PC-9 (cell line): ENCODE results near the gene AFG1L. TPM values are rescaled to one million over a fixed set of nuclear protein-coding genes. Genes with fewer than 3 reads are reported as not detected.

ENCODE experiments used
- BruUV-seq: library from RNA; stranded (reverse); fragments of 400-500 nt; replicated peaks from 2 replicates; lab custom pipeline; 2021; lab: Mats Ljungman, UMichigan
- CTCF ChIA-PET: fragments of 300-600 bp; sonication (Branson Sonifier 250); formaldehyde crosslinking; loops from one replicate; lab custom pipeline; 2022; ENCODE audit warnings: antibody characterized with exemption; lab: Charles Lee
- POLR2A ChIA-PET: fragments of 300-600 bp; sonication (Branson Sonifier 250); formaldehyde crosslinking; loops from one replicate; lab custom pipeline; 2022; ENCODE audit warnings: antibody characterized with exemption; ENCODE audit not compliant: unreplicated experiment; lab: Charles Lee
- DNase-seq, 2 experiments: peaks; one replicate each; pipeline versions ENCODE4 v3.0.0 to v3.0.0-alpha.2; 2015 to 2022; ENCODE audit warnings: mixed read lengths in 1 of 2
- H2AFZ ChIP-seq: fragments of 200-600 bp; sonication (generic); 2 replicates; pipeline ENCODE4 v1.8.1; 2017; ENCODE audit warnings: antibody characterized with exemption
- H3F3A ChIP-seq: fragments of 200-600 bp; sonication (generic); 2 replicates; pipeline ENCODE4 v1.8.1; 2017; ENCODE audit warnings: antibody characterized with exemption, mild to moderate bottlenecking, low read depth; ENCODE audit not compliant: insufficient read depth
- H3K27ac ChIP-seq: fragments of 200-600 bp; sonication (generic); 2 replicates; pipeline ENCODE4 v1.6.1; 2016; ENCODE audit warnings: mixed run types
- H3K27me3 ChIP-seq: fragments of 200-600 bp; sonication (generic); 2 replicates; pipeline ENCODE4 v1.6.1; 2016; ENCODE audit warnings: low read depth, mixed run types; ENCODE audit not compliant: insufficient read depth
- H3K36me3 ChIP-seq: fragments of 200-600 bp; sonication (generic); 2 replicates; pipeline ENCODE4 v1.6.1; 2016; ENCODE audit warnings: low read depth, mixed run types
- H3K4me1 ChIP-seq: fragments of 200-600 bp; sonication (generic); replicated peaks from 2 replicates; pipeline ENCODE4 v1.6.1; 2016; ENCODE audit warnings: mixed run types; ENCODE audit not compliant: insufficient read depth
- H3K4me2 ChIP-seq: fragments of 200-600 bp; sonication (generic); 2 replicates; pipeline ENCODE4 v1.6.1; 2017; ENCODE audit warnings: mixed run types
- H3K4me3 ChIP-seq: fragments of 200-600 bp; sonication (generic); 2 replicates; pipeline ENCODE4 v1.6.1; 2016; ENCODE audit warnings: mixed run types
- H3K79me2 ChIP-seq: fragments of 200-600 bp; sonication (generic); 2 replicates; pipeline ENCODE4 v1.6.1; 2017; ENCODE audit warnings: low read depth, mixed run types
- H3K9me2 ChIP-seq: fragments of 200-600 bp; sonication (generic); 2 replicates; pipeline ENCODE4 v1.8.1; 2017; ENCODE audit warnings: mild to moderate bottlenecking; ENCODE audit not compliant: insufficient read depth
- H3K9me3 ChIP-seq: fragments of 200-600 bp; sonication (generic); 2 replicates; pipeline ENCODE4 v1.8.1; 2016; ENCODE audit warnings: low read depth; ENCODE audit not compliant: insufficient read depth
- H4K20me1 ChIP-seq: fragments of 200-600 bp; sonication (generic); 2 replicates; pipeline ENCODE4 v1.8.1; 2017; ENCODE audit not compliant: insufficient read depth
- EZH2 ChIP-seq: fragments of 200-600 bp; sonication (generic); IDR thresholded peaks from 2 replicates; pipeline ENCODE4 v1.8.0; 2017; ENCODE audit warnings: antibody characterized with exemption, low read depth
- intact Hi-C: fragments of 100-400 bp; cut with micrococcal nuclease; formaldehyde crosslinking; loops from one replicate; pipeline ENCODE4 v1.10.0; 2022; ENCODE audit not compliant: unreplicated experiment
- total RNA-seq: library from RNA; stranded (reverse); gene quantifications from 2 replicates; pipeline ENCODE4 v1.2.3, GENCODE V29; 2021
- TF ChIP-seq, protein P1 (sequence below): fragments of 200-600 bp; sonication (generic); conservative IDR thresholded peaks from 2 replicates; pipeline ENCODE4 v1.6.1; 2017; ENCODE audit warnings: mixed run types, antibody characterized with exemption, mild to moderate bottlenecking, moderate library complexity

The AFG1L gene
- total RNA-seq, 1 experiment from 2014 or later = 8.9 TPM

DNA sequence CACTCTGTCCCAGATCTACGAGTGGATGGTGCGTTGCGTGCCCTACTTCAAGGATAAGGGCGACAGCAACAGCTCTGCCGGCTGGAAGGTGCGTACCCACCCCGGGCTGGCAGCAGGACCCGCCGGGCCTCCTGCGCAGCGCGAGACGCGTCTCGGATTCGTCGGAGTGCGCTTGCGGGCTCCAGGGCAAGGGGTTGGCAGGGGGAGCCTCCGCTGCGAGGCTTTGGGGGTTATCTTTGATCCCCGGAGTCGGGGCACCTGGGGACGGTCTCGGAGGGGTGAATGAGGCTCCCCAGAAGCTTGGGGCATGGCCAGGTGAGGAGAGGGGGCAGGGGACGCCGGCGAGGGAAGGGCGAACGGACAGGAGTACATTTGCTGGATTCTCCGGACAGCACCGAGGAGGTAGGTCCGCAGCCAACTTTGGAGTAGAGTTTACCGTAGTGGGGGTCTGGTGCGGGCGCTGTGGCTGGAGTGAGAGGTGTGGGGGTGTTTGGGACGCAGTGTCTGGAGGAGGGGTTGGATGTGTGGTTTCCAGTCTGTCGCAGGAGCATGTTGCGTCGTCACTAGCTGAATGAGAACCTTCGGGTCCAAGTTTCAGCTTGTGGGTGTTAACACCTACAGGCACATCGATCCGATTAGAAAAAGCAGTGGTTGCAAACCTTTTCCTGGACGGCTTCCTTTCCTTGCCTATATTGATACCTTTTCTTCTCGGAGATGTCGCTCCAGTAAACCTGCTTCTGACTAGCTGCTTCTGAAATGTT lies 267.1 kb downstream of the AFG1L start:
- H3K4me3 ChIP-seq = peak overlapping the region; percentile 99
- DNase-seq = peak; percentile 25 to 31
- BruUV-seq = TSS peak; percentile 50
- H3K36me3 ChIP-seq = peaks cover 17% of the 10 kb centered on the region; the same call in 1 of the 2 replicates
- peak overlapping the region; percentile 95 for H3K4me2 ChIP-seq
- intact Hi-C loops = loop anchor here (1.0 to 2.0 kb wide), 2 partner anchors 19 to 29 kb away; no protein-coding TSS in a partner anchor
- 0 out of 2 replicates have a peak overlapping the region, but pooled peaks have one; percentile 31 for H2AFZ ChIP-seq
- peaks cover 30% of the 10 kb centered on the region for H4K20me1 ChIP-seq
- H3K4me1 ChIP-seq = peaks cover 35% of the 10 kb centered on the region
- CTCF ChIA-PET = no interaction called here
- no peaks in the 10 kb centered on the region for H3K9me3 ChIP-seq
- H3K27me3 ChIP-seq = no peaks in the 10 kb centered on the region
- H3K79me2 ChIP-seq = peaks cover 72% of the 10 kb centered on the region
- H3K9me2 ChIP-seq = no peaks in the 10 kb centered on the region
- peaks cover 48% of the 10 kb centered on the region for H3F3A ChIP-seq
- TF ChIP-seq, protein P1, sequence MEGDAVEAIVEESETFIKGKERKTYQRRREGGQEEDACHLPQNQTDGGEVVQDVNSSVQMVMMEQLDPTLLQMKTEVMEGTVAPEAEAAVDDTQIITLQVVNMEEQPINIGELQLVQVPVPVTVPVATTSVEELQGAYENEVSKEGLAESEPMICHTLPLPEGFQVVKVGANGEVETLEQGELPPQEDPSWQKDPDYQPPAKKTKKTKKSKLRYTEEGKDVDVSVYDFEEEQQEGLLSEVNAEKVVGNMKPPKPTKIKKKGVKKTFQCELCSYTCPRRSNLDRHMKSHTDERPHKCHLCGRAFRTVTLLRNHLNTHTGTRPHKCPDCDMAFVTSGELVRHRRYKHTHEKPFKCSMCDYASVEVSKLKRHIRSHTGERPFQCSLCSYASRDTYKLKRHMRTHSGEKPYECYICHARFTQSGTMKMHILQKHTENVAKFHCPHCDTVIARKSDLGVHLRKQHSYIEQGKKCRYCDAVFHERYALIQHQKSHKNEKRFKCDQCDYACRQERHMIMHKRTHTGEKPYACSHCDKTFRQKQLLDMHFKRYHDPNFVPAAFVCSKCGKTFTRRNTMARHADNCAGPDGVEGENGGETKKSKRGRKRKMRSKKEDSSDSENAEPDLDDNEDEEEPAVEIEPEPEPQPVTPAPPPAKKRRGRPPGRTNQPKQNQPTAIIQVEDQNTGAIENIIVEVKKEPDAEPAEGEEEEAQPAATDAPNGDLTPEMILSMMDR = no peak
- no peak for TF ChIP-seq EZH2
- POLR2A ChIA-PET = interaction anchor here (0.6 to 1.4 kb wide), 4 partner anchors 30 to 188 kb away, joined by 3 to 4 read pairs (median 3); no protein-coding TSS in a partner anchor
- H3K27ac ChIP-seq = peak overlapping the region; percentile 84

DNA sequence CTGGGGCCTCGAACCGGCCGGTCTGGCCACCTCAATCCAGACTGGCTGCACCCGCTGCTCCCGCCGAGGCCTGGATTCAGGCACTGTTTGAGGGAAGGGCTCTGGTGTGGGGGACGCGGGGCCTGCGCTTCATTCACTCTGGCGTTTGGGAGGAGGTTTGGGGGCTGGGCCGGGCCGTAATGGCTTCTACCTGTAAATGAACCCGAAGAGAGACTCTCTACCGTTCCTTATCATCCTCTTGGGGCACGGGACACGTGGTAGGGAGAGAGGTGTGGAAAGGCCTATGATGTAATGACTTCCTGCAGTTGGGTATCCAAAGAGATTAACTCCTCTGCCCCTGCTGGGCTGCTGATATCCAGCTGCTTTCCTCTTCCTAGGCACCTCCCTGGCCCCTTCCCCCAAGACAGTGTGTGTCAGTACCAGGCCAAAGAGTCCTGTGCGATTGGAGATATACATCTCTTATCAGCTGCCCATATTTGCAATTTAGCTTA lies 267.7 kb downstream of the AFG1L start:
- Histone ChIP-seq H3F3A (peaks cover 48% of the 10 kb centered on the region), H3K4me2 (peak overlapping the region; percentile 95), H3K27me3 (no peaks in the 10 kb centered on the region), H3K9me3 (no peaks in the 10 kb centered on the region), H3K4me1 (peaks cover 36% of the 10 kb centered on the region), H3K36me3 (peaks cover 22% of the 10 kb centered on the region; the same call in 1 of the 2 replicates), H3K4me3 (peak overlapping the region; percentile 99), H4K20me1 (peaks cover 37% of the 10 kb centered on the region), H3K9me2 (no peaks in the 10 kb centered on the region), H3K79me2 (peaks cover 73% of the 10 kb centered on the region), H3K27ac (peak overlapping the region; percentile 84), H2AFZ (0 out of 2 replicates have a peak overlapping the region, but pooled peaks have one; percentile 31)
- no peak for TF ChIP-seq EZH2
- TF ChIP-seq, protein P1 = no peak
- ChIA-PET POLR2A (interaction anchor here (0.7 to 1.4 kb wide), 3 partner anchors 135 to 170 kb away, joined by 3 to 5 read pairs (median 4); no protein-coding TSS in a partner anchor), CTCF (no interaction called here)
- BruUV-seq = TSS peak; percentile 13
- intact Hi-C loops = loop anchor here (1.0 to 2.0 kb wide), 2 partner anchors 19 to 28 kb away; no protein-coding TSS in a partner anchor
- DNase-seq = peak; percentile 74 to 96

GRCh38 chr6:108563292-108563691 lies 268.4 kb downstream of the AFG1L start:
- intact Hi-C loops = loop anchor here (2.0 kb wide), 1 partner anchor 28 kb away; no protein-coding TSS in a partner anchor
- ChIA-PET CTCF (no interaction called here), POLR2A (interaction anchor here (0.7 to 1.4 kb wide), 2 partner anchors 134 to 169 kb away, joined by 3 to 4 read pairs; no protein-coding TSS in a partner anchor)
- Histone ChIP-seq H3K27me3 (no peaks in the 10 kb centered on the region), H2AFZ (no peak overlapping the region), H3K27ac (peak overlapping the region; percentile 84), H3K4me1 (peaks cover 37% of the 10 kb centered on the region), H3F3A (peaks cover 48% of the 10 kb centered on the region), H3K79me2 (peaks cover 80% of the 10 kb centered on the region), H3K4me3 (peak overlapping the region; percentile 99), H3K9me2 (no peaks in the 10 kb centered on the region), H3K36me3 (peaks cover 23% of the 10 kb centered on the region), H4K20me1 (peaks cover 44% of the 10 kb centered on the region), H3K4me2 (peak overlapping the region; percentile 95), H3K9me3 (no peaks in the 10 kb centered on the region)
- TF ChIP-seq, protein P1 = no peak
- TF ChIP-seq EZH2 = no peak
- BruUV-seq = no TSS peak
- peak in 1 of 2 experiments; percentile 33 for DNase-seq
